ENCODE results near the gene U2AF2. TPM values are rescaled to one million over a fixed set of nuclear protein-coding genes. Genes with fewer than 3 reads are reported as not detected.
A peak's percentile ranks its signal among the peaks of the same experiment; 100 is the strongest.

U2AF2 gene
- polyA plus RNA-seq, 1 donor from 2014 or later, result 129 TPM

DNA sequence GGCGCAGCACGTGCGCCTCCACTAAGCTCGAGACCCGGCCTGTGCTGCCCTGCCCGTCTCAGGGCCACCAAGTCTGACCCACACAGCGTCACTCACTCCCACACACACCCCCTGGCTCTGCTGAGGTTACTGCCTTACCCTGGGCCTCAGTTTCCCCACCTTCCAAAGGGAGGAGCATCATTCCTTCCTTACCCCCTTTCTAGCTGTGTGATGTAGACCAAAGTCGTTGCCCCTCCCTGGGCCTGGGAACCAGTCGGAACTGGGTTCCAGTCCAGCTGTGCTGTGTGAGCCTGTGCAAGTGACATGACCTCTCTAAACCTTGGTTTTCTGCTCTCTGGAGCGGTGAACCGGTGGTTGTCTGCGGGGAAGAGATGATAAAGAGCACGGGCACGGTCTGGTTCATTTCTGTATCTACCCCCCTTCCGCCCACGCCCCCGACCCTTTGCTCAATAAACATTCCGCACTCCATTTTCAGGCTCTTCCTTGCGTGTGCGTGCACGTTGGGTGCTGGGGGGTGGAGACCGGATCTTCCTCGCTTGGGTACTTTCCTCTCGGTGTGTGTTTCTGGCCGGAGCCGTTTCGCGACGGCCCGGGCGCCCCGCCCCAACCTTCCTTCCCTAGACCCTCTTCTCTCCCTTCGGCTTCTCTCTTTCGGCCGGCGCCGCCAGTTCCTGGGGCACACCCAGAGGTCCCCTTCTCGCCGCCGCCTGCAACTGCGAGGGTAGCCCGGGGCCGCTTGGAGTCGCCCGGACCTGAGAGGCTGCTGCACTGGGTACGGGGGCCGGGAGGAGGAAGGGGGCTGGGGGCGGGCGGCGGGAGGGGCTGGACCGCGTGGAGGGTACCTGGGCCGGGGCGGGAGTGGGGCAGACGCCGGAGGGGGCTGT lies 11.6 kb upstream of the U2AF2 start, which contains the start of gene ZNF581:
TSS of gene ZNF581 (plus strand) at position 647 of the 884 bp plus-strand sequence. CDS start 923 bp downstream, outside the sequence.
- peak within 1 kb of the TSS; percentile 79 for H3K4me2 ChIP-seq (ENCODE audit: low read length)
- TF ChIP-seq EZH2 (IDR thresholded peaks at IDR 0.05; ENCODE audit: borderline replicate concordance, insufficient read depth, low read length, poor library complexity, severe bottlenecking) (no peak), EP300 (conservative IDR thresholded peaks at IDR 0.05; ENCODE audit: poor library complexity, severe bottlenecking) (no peak), RAD21 (conservative IDR thresholded peaks at IDR 0.05) (no peak), MXI1 (conservative IDR thresholded peaks at IDR 0.05; ENCODE audit: poor library complexity, severe bottlenecking) (peak; percentile 49), POLR2AphosphoS5 (IDR thresholded peaks at IDR 0.05) (peak; percentile 61), TAF1 (IDR thresholded peaks at IDR 0.05; ENCODE audit: low read depth) (no peak), SMC3 (conservative IDR thresholded peaks at IDR 0.05; ENCODE audit: poor library complexity) (no peak)
- TF ChIP-seq, protein P1, sequence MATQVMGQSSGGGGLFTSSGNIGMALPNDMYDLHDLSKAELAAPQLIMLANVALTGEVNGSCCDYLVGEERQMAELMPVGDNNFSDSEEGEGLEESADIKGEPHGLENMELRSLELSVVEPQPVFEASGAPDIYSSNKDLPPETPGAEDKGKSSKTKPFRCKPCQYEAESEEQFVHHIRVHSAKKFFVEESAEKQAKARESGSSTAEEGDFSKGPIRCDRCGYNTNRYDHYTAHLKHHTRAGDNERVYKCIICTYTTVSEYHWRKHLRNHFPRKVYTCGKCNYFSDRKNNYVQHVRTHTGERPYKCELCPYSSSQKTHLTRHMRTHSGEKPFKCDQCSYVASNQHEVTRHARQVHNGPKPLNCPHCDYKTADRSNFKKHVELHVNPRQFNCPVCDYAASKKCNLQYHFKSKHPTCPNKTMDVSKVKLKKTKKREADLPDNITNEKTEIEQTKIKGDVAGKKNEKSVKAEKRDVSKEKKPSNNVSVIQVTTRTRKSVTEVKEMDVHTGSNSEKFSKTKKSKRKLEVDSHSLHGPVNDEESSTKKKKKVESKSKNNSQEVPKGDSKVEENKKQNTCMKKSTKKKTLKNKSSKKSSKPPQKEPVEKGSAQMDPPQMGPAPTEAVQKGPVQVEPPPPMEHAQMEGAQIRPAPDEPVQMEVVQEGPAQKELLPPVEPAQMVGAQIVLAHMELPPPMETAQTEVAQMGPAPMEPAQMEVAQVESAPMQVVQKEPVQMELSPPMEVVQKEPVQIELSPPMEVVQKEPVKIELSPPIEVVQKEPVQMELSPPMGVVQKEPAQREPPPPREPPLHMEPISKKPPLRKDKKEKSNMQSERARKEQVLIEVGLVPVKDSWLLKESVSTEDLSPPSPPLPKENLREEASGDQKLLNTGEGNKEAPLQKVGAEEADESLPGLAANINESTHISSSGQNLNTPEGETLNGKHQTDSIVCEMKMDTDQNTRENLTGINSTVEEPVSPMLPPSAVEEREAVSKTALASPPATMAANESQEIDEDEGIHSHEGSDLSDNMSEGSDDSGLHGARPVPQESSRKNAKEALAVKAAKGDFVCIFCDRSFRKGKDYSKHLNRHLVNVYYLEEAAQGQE (IDR thresholded peaks at IDR 0.05; ENCODE audit: borderline replicate concordance), result peak; percentile 29
- TF ChIP-seq, protein P2, sequence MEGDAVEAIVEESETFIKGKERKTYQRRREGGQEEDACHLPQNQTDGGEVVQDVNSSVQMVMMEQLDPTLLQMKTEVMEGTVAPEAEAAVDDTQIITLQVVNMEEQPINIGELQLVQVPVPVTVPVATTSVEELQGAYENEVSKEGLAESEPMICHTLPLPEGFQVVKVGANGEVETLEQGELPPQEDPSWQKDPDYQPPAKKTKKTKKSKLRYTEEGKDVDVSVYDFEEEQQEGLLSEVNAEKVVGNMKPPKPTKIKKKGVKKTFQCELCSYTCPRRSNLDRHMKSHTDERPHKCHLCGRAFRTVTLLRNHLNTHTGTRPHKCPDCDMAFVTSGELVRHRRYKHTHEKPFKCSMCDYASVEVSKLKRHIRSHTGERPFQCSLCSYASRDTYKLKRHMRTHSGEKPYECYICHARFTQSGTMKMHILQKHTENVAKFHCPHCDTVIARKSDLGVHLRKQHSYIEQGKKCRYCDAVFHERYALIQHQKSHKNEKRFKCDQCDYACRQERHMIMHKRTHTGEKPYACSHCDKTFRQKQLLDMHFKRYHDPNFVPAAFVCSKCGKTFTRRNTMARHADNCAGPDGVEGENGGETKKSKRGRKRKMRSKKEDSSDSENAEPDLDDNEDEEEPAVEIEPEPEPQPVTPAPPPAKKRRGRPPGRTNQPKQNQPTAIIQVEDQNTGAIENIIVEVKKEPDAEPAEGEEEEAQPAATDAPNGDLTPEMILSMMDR (IDR thresholded peaks at IDR 0.05; ENCODE audit: poor library complexity, severe bottlenecking), result no peak
- no peaks in the 10 kb centered on the region for H3K9me2 ChIP-seq (ENCODE audit: insufficient read depth, low read length)
- H3K9me3 ChIP-seq (ENCODE audit: low read length), result no peaks in the 10 kb centered on the region
- H3F3A ChIP-seq (ENCODE audit: insufficient read depth, low read length, poor library complexity, severe bottlenecking), result no peaks in the 10 kb centered on the region
- H3K9ac ChIP-seq (ENCODE audit: low read length), result peak within 1 kb of the TSS; percentile 88
- H3K4me3 ChIP-seq (ENCODE audit: low read length), result peak within 1 kb of the TSS; percentile 78
- H3K79me2 ChIP-seq (replicated peaks; ENCODE audit: insufficient read depth, low read length), result peaks cover 33% of the 10 kb centered on the region
- H3K36me3 ChIP-seq (ENCODE audit: insufficient read depth, low read length), result no peaks in the 10 kb centered on the region
- H3K27ac ChIP-seq (ENCODE audit: low read length), result peak within 1 kb of the TSS; percentile 51
- H3K27me3 ChIP-seq (ENCODE audit: insufficient read depth, low read depth, low read length), result no peaks in the 10 kb centered on the region
- H4K20me1 ChIP-seq (ENCODE audit: insufficient read depth), result no peaks in the 10 kb centered on the region
- no peak within 1 kb of the TSS for H2AFZ ChIP-seq (ENCODE audit: low read depth, low read length)

DNA sequence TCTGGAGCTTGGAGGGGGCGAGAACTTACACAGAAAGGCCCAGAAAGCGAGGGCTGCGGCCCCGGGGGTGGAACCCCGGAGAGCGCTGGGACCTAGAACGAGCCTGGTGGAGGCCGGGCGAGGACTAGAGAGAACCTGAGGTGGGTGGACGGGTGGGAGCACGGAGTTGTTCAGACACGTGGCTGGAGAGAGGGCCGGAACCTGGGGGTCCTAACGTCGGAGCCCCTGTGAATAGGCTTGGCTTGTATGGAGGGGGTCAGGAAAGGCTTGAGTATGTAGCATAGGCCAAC lies 11.0 kb upstream of the U2AF2 start:
- TF ChIP-seq, protein P2 (IDR thresholded peaks at IDR 0.05; ENCODE audit: poor library complexity, severe bottlenecking), result no peak
- peak; percentile 36 for TF ChIP-seq TAF1 (IDR thresholded peaks at IDR 0.05; ENCODE audit: low read depth)
- Histone ChIP-seq H3K4me3 (ENCODE audit: low read length) (peak overlapping the region; percentile 78), H3K27ac (ENCODE audit: low read length) (peak overlapping the region; percentile 51), H3K9ac (ENCODE audit: low read length) (peak overlapping the region; percentile 88), H3K9me3 (ENCODE audit: low read length) (no peaks in the 10 kb centered on the region), H4K20me1 (ENCODE audit: insufficient read depth) (no peaks in the 10 kb centered on the region), H3F3A (ENCODE audit: insufficient read depth, low read length, poor library complexity, severe bottlenecking) (no peaks in the 10 kb centered on the region), H3K36me3 (ENCODE audit: insufficient read depth, low read length) (no peaks in the 10 kb centered on the region), H3K4me2 (ENCODE audit: low read length) (peak overlapping the region; percentile 76), H3K9me2 (ENCODE audit: insufficient read depth, low read length) (no peaks in the 10 kb centered on the region), H3K79me2 (replicated peaks; ENCODE audit: insufficient read depth, low read length) (peaks cover 34% of the 10 kb centered on the region), H2AFZ (ENCODE audit: low read depth, low read length) (no peak overlapping the region), H3K27me3 (ENCODE audit: insufficient read depth, low read depth, low read length) (no peaks in the 10 kb centered on the region)

All from neural cell (in vitro differentiated cells).